ENCODE data around the gene ULK1. TPM values are rescaled to one million over a fixed set of nuclear protein-coding genes. Genes with fewer than 3 reads are reported as not detected.
A peak's percentile ranks its signal among the peaks of the same experiment; 100 is the strongest.

ULK1 gene
- total RNA-seq, 2 experiments from 2014 or later, result 85.0 to 91.6 TPM

DNA sequence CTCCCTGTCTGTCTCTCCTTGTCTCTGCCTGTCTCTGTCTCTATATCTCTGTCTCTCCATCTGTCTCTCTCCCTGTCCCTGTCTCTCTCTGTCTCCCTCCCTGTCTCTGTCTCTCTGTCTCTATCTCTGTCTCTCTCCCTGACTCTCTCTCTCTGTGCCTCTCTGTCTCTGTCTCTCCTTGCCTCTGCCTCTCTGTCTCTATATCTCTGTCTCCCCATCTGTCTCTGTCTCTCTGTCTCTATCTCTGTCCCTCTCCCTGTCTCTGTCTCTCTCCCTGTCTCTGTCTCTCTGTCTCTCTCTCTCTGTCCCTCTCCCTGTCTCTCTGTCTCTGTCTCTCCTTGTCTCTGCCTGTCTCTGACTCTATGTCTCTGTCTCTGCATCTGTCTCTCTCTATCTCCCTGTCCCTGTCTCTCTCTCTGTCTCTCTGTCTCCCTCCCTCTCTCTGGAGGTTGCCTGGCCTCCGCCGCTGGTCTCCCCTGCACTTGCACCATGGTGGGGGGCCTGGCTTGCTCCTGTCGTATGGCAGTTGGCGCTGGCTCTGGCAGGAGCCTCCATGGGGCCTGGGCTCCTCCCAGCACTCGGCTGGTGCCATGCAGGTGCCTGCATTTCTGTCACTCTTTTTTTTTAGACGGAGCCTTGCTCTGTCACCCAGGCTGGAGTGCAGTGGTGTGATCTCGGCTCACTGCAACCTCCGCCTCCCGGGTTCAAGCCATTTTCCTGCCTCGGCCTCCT, 37.9 kb upstream of the ULK1 start:
- DNase-seq (peak in 1 of 14 experiments; percentile 16), ATAC-seq (ENCODE audit: poor library complexity) (no peak)
- ChIA-PET POLR2A (no interaction called here), CTCF (no interaction called here)
- no peaks in the 10 kb centered on the region for H3K27me3 ChIP-seq (ENCODE audit: control insufficient read depth in 1 of 2, insufficient read depth in 2 of 2, low read length in 2 of 2)
- peaks cover 11% of the 10 kb centered on the region for H3K4me1 ChIP-seq (ENCODE audit: insufficient read depth, low read length)
- no peak overlapping the region for H3K4me3 ChIP-seq (ENCODE audit: low read length)
- no peaks in the 10 kb centered on the region for H3K9me3 Mint-ChIP-seq
- no peaks in the 10 kb centered on the region for H3K36me3 ChIP-seq (ENCODE audit: insufficient read depth, low read length)
- no peaks in the 10 kb centered on the region for H3K36me3 Mint-ChIP-seq (ENCODE audit: low read depth)
- intact Hi-C loops (cut with DNase I, micrococcal nuclease), result no loop called here
- peaks cover 5% of the 10 kb centered on the region for H3K4me1 Mint-ChIP-seq (ENCODE audit: low read depth)
- no peak overlapping the region for H3K27ac Mint-ChIP-seq
- H3K27ac ChIP-seq (ENCODE audit: low read depth in 1 of 2, low read length in 2 of 2), result no peak overlapping the region
- TF ChIP-seq, protein P1, sequence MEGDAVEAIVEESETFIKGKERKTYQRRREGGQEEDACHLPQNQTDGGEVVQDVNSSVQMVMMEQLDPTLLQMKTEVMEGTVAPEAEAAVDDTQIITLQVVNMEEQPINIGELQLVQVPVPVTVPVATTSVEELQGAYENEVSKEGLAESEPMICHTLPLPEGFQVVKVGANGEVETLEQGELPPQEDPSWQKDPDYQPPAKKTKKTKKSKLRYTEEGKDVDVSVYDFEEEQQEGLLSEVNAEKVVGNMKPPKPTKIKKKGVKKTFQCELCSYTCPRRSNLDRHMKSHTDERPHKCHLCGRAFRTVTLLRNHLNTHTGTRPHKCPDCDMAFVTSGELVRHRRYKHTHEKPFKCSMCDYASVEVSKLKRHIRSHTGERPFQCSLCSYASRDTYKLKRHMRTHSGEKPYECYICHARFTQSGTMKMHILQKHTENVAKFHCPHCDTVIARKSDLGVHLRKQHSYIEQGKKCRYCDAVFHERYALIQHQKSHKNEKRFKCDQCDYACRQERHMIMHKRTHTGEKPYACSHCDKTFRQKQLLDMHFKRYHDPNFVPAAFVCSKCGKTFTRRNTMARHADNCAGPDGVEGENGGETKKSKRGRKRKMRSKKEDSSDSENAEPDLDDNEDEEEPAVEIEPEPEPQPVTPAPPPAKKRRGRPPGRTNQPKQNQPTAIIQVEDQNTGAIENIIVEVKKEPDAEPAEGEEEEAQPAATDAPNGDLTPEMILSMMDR (IDR thresholded peaks at IDR 0.05), result no peak
- no peak overlapping the region for H3K4me3 Mint-ChIP-seq
- H3K9me3 ChIP-seq (ENCODE audit: control insufficient read depth in 1 of 2, insufficient read depth in 1 of 2, low read length in 2 of 2), result peaks cover 0 to 6% of the 10 kb centered on the region in 2 experiments
- peaks cover 14% of the 10 kb centered on the region for H3K27me3 Mint-ChIP-seq

DNA sequence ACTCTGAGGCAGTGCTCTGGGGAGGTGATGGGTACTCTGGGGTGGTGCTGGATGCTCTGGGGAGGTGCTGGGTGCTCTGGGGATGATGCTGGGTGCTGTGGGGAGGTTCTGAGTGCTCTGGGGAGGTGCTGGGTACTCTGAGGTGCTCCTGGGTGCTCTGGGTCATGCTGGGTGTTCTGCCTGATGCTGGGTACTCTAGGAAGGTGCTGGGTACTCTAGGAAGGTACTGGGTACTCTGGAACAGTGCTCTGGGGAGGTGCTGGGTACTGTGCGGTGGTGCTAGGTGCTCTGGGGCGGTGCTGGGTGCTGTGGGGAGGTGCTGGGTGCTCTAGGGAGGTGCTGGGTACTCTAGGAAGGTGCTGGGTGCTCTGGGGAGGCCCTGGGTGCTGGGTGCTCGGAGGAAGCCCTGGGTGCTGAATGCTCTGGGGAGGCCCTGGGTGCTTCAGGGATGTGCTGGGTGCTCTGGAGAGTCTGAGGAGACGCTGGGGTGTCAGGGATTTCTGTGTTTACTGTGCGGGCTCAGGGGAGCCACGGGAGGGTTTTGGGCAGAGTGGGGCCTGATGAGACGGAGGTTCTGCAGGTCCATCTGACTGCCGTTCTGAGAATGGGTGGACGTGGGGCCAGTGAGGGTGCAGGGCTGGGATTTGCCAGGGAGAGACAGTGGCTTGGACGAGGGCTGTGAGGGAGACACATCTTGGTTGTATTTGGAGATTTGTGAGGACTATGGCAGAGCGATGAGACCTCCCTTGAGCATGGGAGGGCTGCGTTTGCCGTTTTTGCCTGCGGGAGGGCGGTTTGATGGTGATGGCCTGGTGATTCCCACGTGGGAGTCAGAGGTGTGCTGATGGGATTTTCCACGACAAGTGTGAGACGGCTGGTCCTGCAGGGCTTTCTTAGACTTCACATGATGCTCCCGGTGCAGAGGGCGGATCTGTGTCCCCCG, 36.2 kb upstream of the ULK1 start:
- ATAC-seq (ENCODE audit: poor library complexity) (no peak), DNase-seq (peak in 1 of 14 experiments; percentile 4)
- no peak overlapping the region for H3K4me3 Mint-ChIP-seq
- intact Hi-C loops (cut with DNase I, micrococcal nuclease), result no loop called here
- no peak overlapping the region for H3K27ac Mint-ChIP-seq
- ChIA-PET CTCF (no interaction called here), POLR2A (no interaction called here)
- no peaks in the 10 kb centered on the region for H3K9me3 Mint-ChIP-seq
- no peaks in the 10 kb centered on the region for H3K36me3 ChIP-seq (ENCODE audit: insufficient read depth, low read length)
- H3K27me3 Mint-ChIP-seq, result peaks cover 14% of the 10 kb centered on the region
- TF ChIP-seq, protein P1 (IDR thresholded peaks at IDR 0.05), result no peak
- H3K27me3 ChIP-seq (ENCODE audit: control insufficient read depth in 1 of 2, insufficient read depth in 2 of 2, low read length in 2 of 2), result no peaks in the 10 kb centered on the region
- H3K4me1 ChIP-seq (ENCODE audit: insufficient read depth, low read length), result peaks cover 16% of the 10 kb centered on the region
- H3K27ac ChIP-seq (ENCODE audit: low read depth in 1 of 2, low read length in 2 of 2), result no peak overlapping the region
- peaks cover 0 to 6% of the 10 kb centered on the region in 2 experiments for H3K9me3 ChIP-seq (ENCODE audit: control insufficient read depth in 1 of 2, insufficient read depth in 1 of 2, low read length in 2 of 2)
- H3K36me3 Mint-ChIP-seq (ENCODE audit: low read depth), result no peaks in the 10 kb centered on the region
- no peak overlapping the region for H3K4me3 ChIP-seq (ENCODE audit: low read length)
- H3K4me1 Mint-ChIP-seq (ENCODE audit: low read depth), result peaks cover 5% of the 10 kb centered on the region

DNA sequence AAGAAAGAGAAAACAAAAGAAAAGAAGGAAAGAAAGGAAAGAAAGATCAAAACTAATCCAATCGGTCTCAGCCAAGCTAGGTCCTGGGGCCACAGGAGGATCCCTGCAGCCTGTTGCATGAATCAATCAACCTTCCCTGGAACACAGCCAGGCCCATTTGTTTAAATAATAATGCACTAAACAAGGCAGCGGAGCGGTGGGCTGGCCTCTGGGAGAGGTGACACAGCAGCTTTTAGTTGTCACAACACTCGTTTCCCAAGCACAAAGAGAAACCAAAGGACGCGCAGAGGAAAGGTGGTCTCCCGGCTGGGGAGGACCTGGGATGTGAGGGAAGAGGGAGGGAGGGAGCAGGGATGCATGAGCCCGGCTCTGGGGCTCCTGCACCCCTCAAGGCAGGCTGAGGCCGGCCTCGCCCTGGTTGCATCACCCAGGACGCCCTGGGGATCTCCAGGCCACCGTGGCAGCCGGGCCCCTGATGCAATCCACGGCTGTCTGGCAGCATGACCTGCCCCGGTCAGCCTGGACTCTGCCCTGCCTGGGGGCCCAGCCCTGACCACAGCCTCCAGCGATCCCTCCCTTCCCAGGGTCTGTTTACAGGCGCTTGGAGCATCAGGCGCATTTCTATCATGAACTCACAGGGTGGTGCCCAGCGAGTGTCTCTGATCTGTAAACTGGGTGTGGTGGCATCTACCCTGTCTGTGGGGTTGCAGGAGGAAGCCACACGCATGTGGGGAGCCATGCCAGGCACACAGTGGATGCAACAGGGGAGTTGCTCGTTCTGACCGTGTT, 33.8 kb upstream of the ULK1 start:
- Mint-ChIP-seq H3K4me1 (ENCODE audit: low read depth) (peaks cover 5% of the 10 kb centered on the region), H3K9me3 (no peaks in the 10 kb centered on the region), H3K27ac (no peak overlapping the region), H3K36me3 (ENCODE audit: low read depth) (no peaks in the 10 kb centered on the region), H3K27me3 (peaks cover 14% of the 10 kb centered on the region), H3K4me3 (no peak overlapping the region)
- CTCF ChIA-PET, result no interaction called here
- Histone ChIP-seq H3K4me1 (ENCODE audit: insufficient read depth, low read length) (peaks cover 16% of the 10 kb centered on the region), H3K9me3 (ENCODE audit: control insufficient read depth in 1 of 2, insufficient read depth in 1 of 2, low read length in 2 of 2) (peaks cover 0 to 6% of the 10 kb centered on the region in 2 experiments), H3K27me3 (ENCODE audit: control insufficient read depth in 1 of 2, insufficient read depth in 2 of 2, low read length in 2 of 2) (no peaks in the 10 kb centered on the region), H3K27ac (ENCODE audit: low read depth in 1 of 2, low read length in 2 of 2) (no peak overlapping the region), H3K36me3 (ENCODE audit: insufficient read depth, low read length) (no peaks in the 10 kb centered on the region), H3K4me3 (ENCODE audit: low read length) (no peak overlapping the region)
- intact Hi-C loops (cut with DNase I, micrococcal nuclease), result no loop called here
- DNase-seq, result peak in 3 of 14 experiments; percentile 47 to 70 (median 61)
- ATAC-seq (ENCODE audit: poor library complexity), result peak; percentile 32
- POLR2A ChIA-PET, result no interaction called here
- TF ChIP-seq, protein P1 (IDR thresholded peaks at IDR 0.05), result no peak
